Neural cell (in vitro differentiated cells): Measurements from ENCODE around the gene ITPK1.

Source experiments
- CTCF ChIP-seq: fragments of 450-650 bp; IDR thresholded peaks from 2 replicates; pipeline ENCODE4 v1.5.1; 2014; ENCODE audit warnings: antibody characterized with exemption, mild to moderate bottlenecking, moderate library complexity; ENCODE audit not compliant: poor library complexity, severe bottlenecking
- EP300 ChIP-seq: fragments of 450-650 bp; conservative IDR thresholded peaks from 2 replicates; pipeline ENCODE4 v1.6.1; 2014; ENCODE audit warnings: antibody characterized with exemption, mild to moderate bottlenecking, moderate library complexity; ENCODE audit not compliant: poor library complexity, severe bottlenecking

GRCh38 chr14:92906823-92907222 is 208.9 kb downstream of the ITPK1 start:
- TF ChIP-seq CTCF = no peak
- TF ChIP-seq EP300 = no peak
